NCI-H510A treated with DMSO at 0.1 percent for 48 hours (cell line): Measurements from ENCODE around the gene INF2.

Source experiments
- DNase-seq: peaks from one replicate; lab custom pipeline; 2025; lab: John Stamatoyannopoulos, UW

Gene INF2

GRCh38 chr14:104676694-104677511, 12.5 kb upstream of the INF2 start:
- DNase-seq, result peak; percentile 72

- DNase-seq, result peak; percentile 88
These were observed 11.7 kb upstream of the INF2 start for GRCh38 chr14:104677512-104678332.

GRCh38 chr14:104678346-104678745, 11.1 kb upstream of the INF2 start:
- DNase-seq, result peak; percentile 55

GRCh38 chr14:104678901-104679705, 10.3 kb upstream of the INF2 start:
- no peak for DNase-seq

- no peak for DNase-seq
These were observed 9.2 kb upstream of the INF2 start for GRCh38 chr14:104680056-104680805.

- peak; percentile 42 for DNase-seq
These were observed 8.4 kb upstream of the INF2 start for GRCh38 chr14:104680806-104681688.

GRCh38 chr14:104681689-104682074, 7.7 kb upstream of the INF2 start:
- peak; percentile 42 for DNase-seq

GRCh38 chr14:104682107-104682593, 7.3 kb upstream of the INF2 start:
- no peak for DNase-seq

- DNase-seq, result no peak
These were observed 5.6 kb upstream of the INF2 start for GRCh38 chr14:104683653-104684448.

- DNase-seq, result no peak
These were observed 5.0 kb upstream of the INF2 start for GRCh38 chr14:104684449-104684821.

GRCh38 chr14:104685216-104685997, 4.0 kb upstream of the INF2 start:
- no peak for DNase-seq

GRCh38 chr14:104685998-104686610, 3.3 kb upstream of the INF2 start:
- DNase-seq, result no peak

GRCh38 chr14:104686624-104687517, 2.5 kb upstream of the INF2 start:
- DNase-seq, result no peak

GRCh38 chr14:104687601-104688504, 1.6 kb upstream of the INF2 start:
- peak; percentile 72 for DNase-seq

GRCh38 chr14:104688505-104689108, 811 bp upstream of the INF2 start:
- DNase-seq, result no peak
